Upper lobe of left lung (tissue), 6 donors: Measurements from ENCODE around the gene NPS. TPM values are rescaled to one million over a fixed set of nuclear protein-coding genes. Genes with fewer than 3 reads are reported as not detected.
A peak's percentile ranks its signal among the peaks of the same experiment; 100 is the strongest.

ENCODE experiments used
- ATAC-seq, 2 donors: fragments of 200-7000 bp; cut with Tn5 transposase; one replicate each; pipeline ENCODE4 v1.9.1; 2022; ENCODE audit warnings: mild to moderate bottlenecking in 2 of 2, moderate library complexity in 2 of 2; ENCODE audit not compliant: low FRiP score in 2 of 2
- DNase-seq, 2 donors: peaks; one replicate each; pipeline ENCODE4 v3.0.0-alpha.2; 2019 to 2020
- H3K27ac ChIP-seq, 4 donors: fragments of 200-600 bp; sonication (generic); one replicate each; pipeline ENCODE4 v1.5.1; 2016 to 2019
- H3K27me3 ChIP-seq, 4 donors: fragments of 200-600 bp; sonication (generic); one replicate each; pipeline ENCODE4 v1.5.1; 2017 to 2019
- H3K36me3 ChIP-seq, 4 donors: fragments of 200-600 bp; sonication (generic); one replicate each; pipeline ENCODE4 v1.5.1; 2016 to 2019
- H3K4me1 ChIP-seq, 4 donors: fragments of 200-600 bp; sonication (generic); one replicate each; pipeline ENCODE4 v1.5.1; 2018 to 2019
- H3K4me3 ChIP-seq, 4 donors: fragments of 200-600 bp; sonication (generic); one replicate each; pipeline ENCODE4 v1.5.1; 2017 to 2019; ENCODE audit warnings: mild to moderate bottlenecking in 2 of 4, moderate library complexity in 1 of 4
- H3K9me3 ChIP-seq, 4 donors: fragments of 200-600 bp; sonication (generic); one replicate each; pipeline ENCODE4 v1.5.1; 2018 to 2019
- EP300 ChIP-seq, 4 donors: sonication (generic); formaldehyde crosslinking; IDR thresholded peaks; one replicate each; pipeline ENCODE4 v1.5.1; 2017; ENCODE audit warnings: antibody characterized with exemption in 4 of 4, control low read depth in 2 of 4
- POLR2A ChIP-seq, 4 donors: fragments of 450-650 bp; IDR thresholded peaks; one replicate each; pipeline ENCODE4 v1.5.1; 2016 to 2017; ENCODE audit warnings: antibody characterized with exemption in 4 of 4, mild to moderate bottlenecking in 2 of 4
- POLR2AphosphoS5 ChIP-seq, 2 donors: sonication (generic); formaldehyde crosslinking; IDR thresholded peaks; one replicate each; pipeline ENCODE4 v1.5.1; 2017; ENCODE audit warnings: antibody characterized with exemption in 2 of 2
- WGBS, 2 donors: methylation state at CpG; one replicate each; pipeline ENCODE4 v1.1.5; 2017 to 2018; 5-methylcytosine and 5-hydroxymethylcytosine counted together
- total RNA-seq, 6 donors: library from RNA; depleted of rRNA in 4 of 6; stranded (reverse); fragments of >200 nt in 4 of 6; gene quantifications; one replicate each; pipeline versions ENCODE4 v1.1.0 to v1.2.1, GENCODE V29; 2016 to 2021
- TF ChIP-seq, protein P1 (sequence below), 6 experiments: fragments of 450-650 bp in 4 of 6; fragments of 200-600 bp in 2 of 6; sonication (generic) in 2 of 6; IDR thresholded peaks; one replicate each; pipeline ENCODE4 v1.5.1; 2016 to 2019; ENCODE audit warnings: antibody characterized with exemption in 6 of 6
- donor health status: DM: no; HTN: no; CAD: no; lungs with moderate emphysema.
- donor health status: DM: no; HTN: yes; CAD: no; lungs with severe emphysema.

Gene NPS
- total RNA-seq, 6 donors from 2014 or later = not detected

- Histone ChIP-seq H3K36me3 (no peaks in the 10 kb centered on the region), H3K27me3 (no peaks in the 10 kb centered on the region), H3K4me1 (no peaks in the 10 kb centered on the region), H3K27ac (no peak overlapping the region), H3K4me3 (no peak overlapping the region), H3K9me3 (no peaks in the 10 kb centered on the region)
- no peak for ATAC-seq
- no peak for DNase-seq
- WGBS, 2 donors = 60 to 62% methylated on average over 8 of the region's 8 CpGs
- TF ChIP-seq EP300 (IDR thresholded peaks at IDR 0.05) (no peak), POLR2A (IDR thresholded peaks at IDR 0.05) (no peak), POLR2AphosphoS5 (IDR thresholded peaks at IDR 0.05) (no peak)
- TF ChIP-seq, protein P1, sequence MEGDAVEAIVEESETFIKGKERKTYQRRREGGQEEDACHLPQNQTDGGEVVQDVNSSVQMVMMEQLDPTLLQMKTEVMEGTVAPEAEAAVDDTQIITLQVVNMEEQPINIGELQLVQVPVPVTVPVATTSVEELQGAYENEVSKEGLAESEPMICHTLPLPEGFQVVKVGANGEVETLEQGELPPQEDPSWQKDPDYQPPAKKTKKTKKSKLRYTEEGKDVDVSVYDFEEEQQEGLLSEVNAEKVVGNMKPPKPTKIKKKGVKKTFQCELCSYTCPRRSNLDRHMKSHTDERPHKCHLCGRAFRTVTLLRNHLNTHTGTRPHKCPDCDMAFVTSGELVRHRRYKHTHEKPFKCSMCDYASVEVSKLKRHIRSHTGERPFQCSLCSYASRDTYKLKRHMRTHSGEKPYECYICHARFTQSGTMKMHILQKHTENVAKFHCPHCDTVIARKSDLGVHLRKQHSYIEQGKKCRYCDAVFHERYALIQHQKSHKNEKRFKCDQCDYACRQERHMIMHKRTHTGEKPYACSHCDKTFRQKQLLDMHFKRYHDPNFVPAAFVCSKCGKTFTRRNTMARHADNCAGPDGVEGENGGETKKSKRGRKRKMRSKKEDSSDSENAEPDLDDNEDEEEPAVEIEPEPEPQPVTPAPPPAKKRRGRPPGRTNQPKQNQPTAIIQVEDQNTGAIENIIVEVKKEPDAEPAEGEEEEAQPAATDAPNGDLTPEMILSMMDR (IDR thresholded peaks at IDR 0.05) = no peak
Observed at GRCh38 chr10:127527891-127528290, 21.2 kb upstream of the NPS start.

GRCh38 chr10:127532193-127532592, 16.9 kb upstream of the NPS start:
- DNase-seq = no peak
- Histone ChIP-seq H3K9me3 (no peaks in the 10 kb centered on the region), H3K4me3 (no peak overlapping the region), H3K27me3 (no peaks in the 10 kb centered on the region), H3K4me1 (no peaks in the 10 kb centered on the region), H3K27ac (no peak overlapping the region), H3K36me3 (no peaks in the 10 kb centered on the region)
- 81 to 95% methylated on average over 5 to 6 of the region's 6 CpGs for WGBS, 2 donors
- no peak for ATAC-seq
- TF ChIP-seq POLR2AphosphoS5 (IDR thresholded peaks at IDR 0.05) (no peak), POLR2A (IDR thresholded peaks at IDR 0.05) (no peak), EP300 (IDR thresholded peaks at IDR 0.05) (no peak)
- TF ChIP-seq, protein P1 (IDR thresholded peaks at IDR 0.05) = no peak

DNA sequence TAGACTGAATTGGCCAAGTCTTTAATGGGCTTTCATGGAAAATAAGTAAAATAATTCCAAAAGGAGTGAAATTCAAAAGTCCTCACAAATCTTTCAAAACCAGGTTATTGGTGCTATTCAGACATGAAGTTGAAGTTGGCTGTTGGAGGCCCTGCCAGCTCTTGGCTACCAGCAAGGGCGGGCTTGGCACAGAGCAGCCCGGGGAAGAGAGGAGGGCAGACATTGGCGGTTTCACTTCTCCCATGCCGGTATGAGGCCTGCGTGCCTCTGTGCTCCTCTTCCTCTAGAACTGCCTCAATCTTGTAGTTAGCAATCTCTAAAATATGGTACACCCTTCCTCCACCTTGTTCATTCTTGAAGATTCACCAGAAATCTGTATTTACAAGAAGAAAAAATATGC, 16.4 kb upstream of the NPS start:
- DNase-seq (peak in 1 of 2 donors; percentile 17), ATAC-seq (no peak)
- Histone ChIP-seq H3K36me3 (no peaks in the 10 kb centered on the region), H3K9me3 (no peaks in the 10 kb centered on the region), H3K4me1 (no peaks in the 10 kb centered on the region), H3K27me3 (no peaks in the 10 kb centered on the region), H3K4me3 (no peak overlapping the region), H3K27ac (no peak overlapping the region)
- WGBS, 2 donors = 83 to 89% methylated on average over 5 of the region's 5 CpGs
- TF ChIP-seq, protein P1 (IDR thresholded peaks at IDR 0.05) = no peak
- TF ChIP-seq EP300 (IDR thresholded peaks at IDR 0.05) = no peak
- no peak for TF ChIP-seq POLR2AphosphoS5 (IDR thresholded peaks at IDR 0.05)
- TF ChIP-seq POLR2A (IDR thresholded peaks at IDR 0.05) = no peak

- 50 to 53% methylated on average over 6 of the region's 6 CpGs for WGBS, 2 donors
- ATAC-seq = no peak
Observed at GRCh38 chr10:127534074-127534473, 15.0 kb upstream of the NPS start.

GRCh38 chr10:127534496-127534895, 14.6 kb upstream of the NPS start:
- H3K27me3 ChIP-seq = no peaks in the 10 kb centered on the region
- ATAC-seq = no peak
- H3K4me3 ChIP-seq = no peak overlapping the region
- TF ChIP-seq EP300 (IDR thresholded peaks at IDR 0.05) = no peak
- TF ChIP-seq POLR2A (IDR thresholded peaks at IDR 0.05) = no peak
- no peak for TF ChIP-seq POLR2AphosphoS5 (IDR thresholded peaks at IDR 0.05)
- TF ChIP-seq, protein P1 (IDR thresholded peaks at IDR 0.05) = no peak
- H3K9me3 ChIP-seq = no peaks in the 10 kb centered on the region
- no peak for DNase-seq
- no peaks in the 10 kb centered on the region for H3K36me3 ChIP-seq
- H3K27ac ChIP-seq = no peak overlapping the region
- 61 to 86% methylated on average over 1 of the region's 1 CpG for WGBS, 2 donors
- no peaks in the 10 kb centered on the region for H3K4me1 ChIP-seq

More at GRCh38 chr10:127534074-127534473, 15.0 kb upstream of the NPS start:
- no peak overlapping the region for H3K4me3 ChIP-seq
- no peaks in the 10 kb centered on the region for H3K4me1 ChIP-seq
- DNase-seq = no peak
- no peaks in the 10 kb centered on the region for H3K27me3 ChIP-seq
- TF ChIP-seq EP300 (IDR thresholded peaks at IDR 0.05) (no peak), POLR2AphosphoS5 (IDR thresholded peaks at IDR 0.05) (no peak), POLR2A (IDR thresholded peaks at IDR 0.05) (no peak)
- TF ChIP-seq, protein P1 (IDR thresholded peaks at IDR 0.05) = no peak
- H3K9me3 ChIP-seq = no peaks in the 10 kb centered on the region
- H3K27ac ChIP-seq = no peak overlapping the region
- no peaks in the 10 kb centered on the region for H3K36me3 ChIP-seq
